ENCODE measurements around the gene TRAF1. TPM values are rescaled to one million over a fixed set of nuclear protein-coding genes. Genes with fewer than 3 reads are reported as not detected.

TRAF1 gene
- total RNA-seq, 4 donors from 2014 or later = 3.0 to 9.0 (median 6.1) TPM

DNA sequence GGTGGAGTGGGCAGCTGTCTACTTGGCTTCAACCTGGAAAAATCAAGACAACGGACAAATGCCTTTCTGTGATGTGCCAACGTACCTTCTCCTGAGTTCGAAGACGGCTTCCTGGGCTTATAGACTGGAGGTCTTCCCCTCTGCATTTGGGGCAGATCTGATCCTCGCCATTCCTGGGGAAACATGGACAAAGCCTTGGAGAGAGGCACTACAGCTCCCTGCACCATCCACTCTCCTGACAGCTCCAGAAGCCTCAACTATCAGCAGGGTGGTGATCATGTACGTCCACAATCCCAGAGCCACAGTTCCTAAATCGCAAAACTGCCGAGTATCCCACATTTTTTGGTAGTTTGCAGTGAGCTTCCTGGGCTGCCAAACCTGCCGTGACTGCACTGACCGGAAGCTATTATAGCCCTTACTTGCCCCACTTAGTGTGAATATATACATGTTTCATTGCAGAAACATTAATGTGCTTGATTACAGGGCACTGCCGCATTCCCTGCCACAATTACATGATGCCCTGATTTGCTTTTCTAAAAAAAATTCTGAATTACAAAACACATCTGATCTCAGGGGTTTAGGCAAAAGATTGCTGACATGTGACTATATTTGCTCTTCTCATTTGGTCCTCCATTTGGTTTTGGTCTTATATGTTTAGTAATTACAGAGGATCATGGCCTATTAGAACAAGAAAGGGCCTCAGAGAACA lies 2.8 kb downstream of the TRAF1 start:
- TF ChIP-seq, protein P1, sequence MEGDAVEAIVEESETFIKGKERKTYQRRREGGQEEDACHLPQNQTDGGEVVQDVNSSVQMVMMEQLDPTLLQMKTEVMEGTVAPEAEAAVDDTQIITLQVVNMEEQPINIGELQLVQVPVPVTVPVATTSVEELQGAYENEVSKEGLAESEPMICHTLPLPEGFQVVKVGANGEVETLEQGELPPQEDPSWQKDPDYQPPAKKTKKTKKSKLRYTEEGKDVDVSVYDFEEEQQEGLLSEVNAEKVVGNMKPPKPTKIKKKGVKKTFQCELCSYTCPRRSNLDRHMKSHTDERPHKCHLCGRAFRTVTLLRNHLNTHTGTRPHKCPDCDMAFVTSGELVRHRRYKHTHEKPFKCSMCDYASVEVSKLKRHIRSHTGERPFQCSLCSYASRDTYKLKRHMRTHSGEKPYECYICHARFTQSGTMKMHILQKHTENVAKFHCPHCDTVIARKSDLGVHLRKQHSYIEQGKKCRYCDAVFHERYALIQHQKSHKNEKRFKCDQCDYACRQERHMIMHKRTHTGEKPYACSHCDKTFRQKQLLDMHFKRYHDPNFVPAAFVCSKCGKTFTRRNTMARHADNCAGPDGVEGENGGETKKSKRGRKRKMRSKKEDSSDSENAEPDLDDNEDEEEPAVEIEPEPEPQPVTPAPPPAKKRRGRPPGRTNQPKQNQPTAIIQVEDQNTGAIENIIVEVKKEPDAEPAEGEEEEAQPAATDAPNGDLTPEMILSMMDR (IDR thresholded peaks at IDR 0.05) = no peak
- DNase-seq (ENCODE audit: low spot score) = no peak
- ATAC-seq (ENCODE audit: low FRiP score) = no peak

GRCh38 chr9:120922404-120923195 lies 4.0 kb downstream of the TRAF1 start:
- TF ChIP-seq, protein P1 (IDR thresholded peaks at IDR 0.05) = no peak
- ATAC-seq (ENCODE audit: low FRiP score) (no peak), DNase-seq (ENCODE audit: low spot score) (no peak)

DNA sequence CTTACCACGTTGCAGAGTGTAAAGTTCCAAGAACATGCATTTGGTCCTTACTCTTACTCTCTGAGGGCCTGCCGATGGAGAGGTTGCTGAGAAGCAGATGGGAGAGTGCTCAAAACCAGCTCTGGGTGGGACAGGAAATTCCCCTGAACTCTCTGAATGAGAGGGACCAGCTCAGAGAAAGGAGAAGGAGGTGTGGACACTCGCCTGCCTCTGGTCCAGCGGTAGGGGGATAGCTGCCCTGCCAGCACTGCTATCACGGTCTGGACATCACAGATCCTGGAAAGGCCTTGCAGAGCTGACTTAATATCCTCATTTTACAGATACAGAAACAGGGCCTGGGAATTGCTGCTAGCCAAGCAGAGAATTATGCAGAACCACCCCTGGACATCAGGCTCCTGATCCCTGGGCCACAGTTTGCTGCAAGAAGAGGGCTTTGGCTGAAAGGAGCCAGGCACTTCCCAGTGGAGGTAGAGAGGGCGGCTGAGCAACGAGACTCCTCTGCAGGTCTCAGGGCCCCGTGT lies 4.9 kb downstream of the TRAF1 start:
- TF ChIP-seq, protein P1 (IDR thresholded peaks at IDR 0.05) = no peak
- no peak for DNase-seq (ENCODE audit: low spot score)
- no peak for ATAC-seq (ENCODE audit: low FRiP score)

GRCh38 chr9:120920806-120921178 lies 5.8 kb downstream of the TRAF1 start:
- ATAC-seq (ENCODE audit: low FRiP score) = no peak
- TF ChIP-seq, protein P1 (IDR thresholded peaks at IDR 0.05) = no peak
- no peak for DNase-seq (ENCODE audit: low spot score)

GRCh38 chr9:120919843-120920805 lies 6.5 kb downstream of the TRAF1 start:
- no peak for DNase-seq (ENCODE audit: low spot score)
- TF ChIP-seq, protein P1 (IDR thresholded peaks at IDR 0.05) = no peak
- ATAC-seq (ENCODE audit: low FRiP score) = no peak

GRCh38 chr9:120918931-120919842 lies 7.4 kb downstream of the TRAF1 start:
- ATAC-seq (ENCODE audit: low FRiP score) (no peak), DNase-seq (ENCODE audit: low spot score) (no peak)
- TF ChIP-seq, protein P1 (IDR thresholded peaks at IDR 0.05) = no peak
